Endodermal cell (in vitro differentiated cells): Measurements from ENCODE around the gene EHD4. TPM values are rescaled to one million over a fixed set of nuclear protein-coding genes. Genes with fewer than 3 reads are reported as not detected.

Source experiments
- DNase-seq: peaks from one replicate; pipeline ENCODE4 v3.0.0-alpha.2; 2017
- H3K27ac ChIP-seq: 2 replicates; pipeline ENCODE4 v1.5.1; 2013; ENCODE audit warnings: mild to moderate bottlenecking, low read depth, low read length, moderate library complexity
- H3K27me3 ChIP-seq: 2 replicates; pipeline ENCODE4 v1.6.1; 2013; ENCODE audit warnings: mild to moderate bottlenecking, low read length, moderate library complexity; ENCODE audit not compliant: insufficient read depth, control insufficient read depth, poor library complexity, severe bottlenecking
- H3K36me3 ChIP-seq: 2 replicates; pipeline ENCODE4 v1.7.0; 2013; ENCODE audit warnings: mild to moderate bottlenecking, low read length, moderate library complexity; ENCODE audit not compliant: control insufficient read depth, insufficient read depth
- H3K4me1 ChIP-seq: one replicate; pipeline ENCODE4 v1.7.0; 2013; ENCODE audit warnings: low read length; ENCODE audit not compliant: control insufficient read depth, insufficient read depth
- H3K4me3 ChIP-seq: 2 replicates; pipeline ENCODE4 v1.5.1; 2013; ENCODE audit warnings: mild to moderate bottlenecking, low read length, moderate library complexity
- H3K9ac ChIP-seq: 2 replicates; pipeline ENCODE4 v1.6.1; 2013; ENCODE audit warnings: mild to moderate bottlenecking, low read length, moderate library complexity; ENCODE audit not compliant: poor library complexity, severe bottlenecking; ENCODE audit errors: extremely low read depth
- H3K9me3 ChIP-seq: 2 replicates; pipeline ENCODE4 v1.6.1; 2013; ENCODE audit warnings: mild to moderate bottlenecking, low read length, moderate library complexity; ENCODE audit not compliant: control insufficient read depth
- H3K27ac Mint-ChIP-seq: 2 replicates; pipeline ENCODE4 v1.8.0; 2020; ENCODE audit warnings: mixed read lengths
- H3K27me3 Mint-ChIP-seq: 2 replicates; pipeline ENCODE4 v1.8.0; 2021; ENCODE audit warnings: mild to moderate bottlenecking, mixed read lengths; ENCODE audit not compliant: insufficient read depth
- H3K36me3 Mint-ChIP-seq: 2 replicates; pipeline ENCODE4 v1.8.0; 2020; ENCODE audit warnings: low read depth, mixed read lengths
- H3K4me1 Mint-ChIP-seq: 2 replicates; pipeline ENCODE4 v1.8.0; 2020; ENCODE audit warnings: mixed read lengths
- H3K4me3 Mint-ChIP-seq: 2 replicates; pipeline ENCODE4 v1.8.0; 2020; ENCODE audit warnings: mild to moderate bottlenecking, moderate library complexity, mixed read lengths
- H3K9me3 Mint-ChIP-seq: 2 replicates; pipeline ENCODE4 v1.8.0; 2020; ENCODE audit warnings: mild to moderate bottlenecking, mixed read lengths
- CTCF ChIP-seq: fragments of 200-600 bp; sonication (generic); conservative IDR thresholded peaks from 2 replicates; pipeline ENCODE4 v1.5.0; 2021; ENCODE audit warnings: antibody characterized with exemption, mild to moderate bottlenecking
- WGBS, 2 experiments: methylation state at CpG; one replicate each; pipeline versions ENCODE4 v1.1.5 to v1.1.7; 2013; ENCODE audit warnings: missing lambda C conversion rate in 2 of 2, mixed read lengths in 1 of 2; ENCODE audit not compliant: insufficient coverage in 1 of 2, insufficient read length in 1 of 2; 5-methylcytosine and 5-hydroxymethylcytosine counted together
- microRNA-seq: library from miRNA; unstranded; fragments of <30 nt; microRNA quantifications from one replicate; pipeline ENCODE4 v1.2.0, GENCODE V29; 2020; ENCODE audit warnings: borderline microRNAs expressed
- total RNA-seq, 2 donors: library from RNA; stranded (reverse); fragmentation: NEBNext Ultra II Directional in 1 of 2; extraction: Animal tissue kit (Norgen Biotek cat#: 25700) in 1 of 2; gene quantifications; 2 replicates in 1 of 2; 3 replicates in 1 of 2; pipeline ENCODE4 v1.2.1, GENCODE V29; 2021

EHD4 gene
- total RNA-seq, 2 donors from 2014 or later: 16.9 to 17.3 TPM

GRCh38 chr15:41847206-41847605 is 125.2 kb downstream of the EHD4 start:
- Mint-ChIP-seq H3K4me3 (no peak overlapping the region), H3K4me1 (no peaks in the 10 kb centered on the region), H3K27me3 (peaks cover 1% of the 10 kb centered on the region), H3K27ac (no peak overlapping the region), H3K36me3 (peaks cover 18% of the 10 kb centered on the region), H3K9me3 (no peaks in the 10 kb centered on the region)
- 93 to 96% methylated on average over 12 to 14 of the region's 14 CpGs for WGBS, 2 experiments
- Histone ChIP-seq H3K27me3 (no peaks in the 10 kb centered on the region), H3K4me3 (no peak overlapping the region), H3K4me1 (no peaks in the 10 kb centered on the region), H3K36me3 (no peaks in the 10 kb centered on the region), H3K27ac (no peak overlapping the region), H3K9me3 (no peaks in the 10 kb centered on the region), H3K9ac (no peak overlapping the region)
- no peak for TF ChIP-seq CTCF
- DNase-seq: no peak

Small RNAs within 50 kb of the gene (microRNA-seq; reads per million reads assigned to microRNA genes)
- not detected for gene MIR4310

Other genes starting within 250 kb of the EHD4 start
- 10 to 100 TPM; 16.7 to 26.3 TPM for gene MAPKBP1, start 198.1 kb downstream of the EHD4 start, total RNA-seq
- 10 to 100 TPM; 18.4 to 22.1 TPM for gene JMJD7, start 144.5 kb downstream of the EHD4 start, total RNA-seq
- 10 to 100 TPM in 1 of 2 donors, 1 to 10 TPM in 1; 6.9 to 10.1 TPM for gene PLA2G4B, start 133.7 kb downstream of the EHD4 start, total RNA-seq
- 1 to 10 TPM; 2.0 to 2.8 TPM for gene SPTBN5, start 78.5 kb downstream of the EHD4 start, total RNA-seq
- gene PLA2G4E, start 48.5 kb upstream of the EHD4 start, total RNA-seq: not detected
- gene PLA2G4D, start 122.0 kb upstream of the EHD4 start, total RNA-seq: not detected
- gene PLA2G4F, start 184.1 kb upstream of the EHD4 start, total RNA-seq: under 1 TPM in 1 of 2 donors, not detected in 1; 0.22 TPM
- gene VPS39, start 235.7 kb upstream of the EHD4 start, total RNA-seq: 10 to 100 TPM; 60.4 to 69.8 TPM